Ramos (cell line): ENCODE data around the gene DHRSX.
"Not testable (repeated sequence)": the region's sequence is repeated elsewhere in the genome, so short reads cannot be mapped to it uniquely, and the experiment has no call there.

Experiments used
- in situ Hi-C: fragments of 300-500 bp; cut with MboI; formaldehyde crosslinking; loops from one replicate; pipeline ENCODE4 v1.14.3; 2022; ENCODE audit warnings: low sequenced_read_pairs; ENCODE audit not compliant: unreplicated experiment

Gene DHRSX

GRCh38 chrX:2408856-2409255 lies 91.9 kb downstream of the DHRSX start:
- in situ Hi-C loops: no loop called here

DNA sequence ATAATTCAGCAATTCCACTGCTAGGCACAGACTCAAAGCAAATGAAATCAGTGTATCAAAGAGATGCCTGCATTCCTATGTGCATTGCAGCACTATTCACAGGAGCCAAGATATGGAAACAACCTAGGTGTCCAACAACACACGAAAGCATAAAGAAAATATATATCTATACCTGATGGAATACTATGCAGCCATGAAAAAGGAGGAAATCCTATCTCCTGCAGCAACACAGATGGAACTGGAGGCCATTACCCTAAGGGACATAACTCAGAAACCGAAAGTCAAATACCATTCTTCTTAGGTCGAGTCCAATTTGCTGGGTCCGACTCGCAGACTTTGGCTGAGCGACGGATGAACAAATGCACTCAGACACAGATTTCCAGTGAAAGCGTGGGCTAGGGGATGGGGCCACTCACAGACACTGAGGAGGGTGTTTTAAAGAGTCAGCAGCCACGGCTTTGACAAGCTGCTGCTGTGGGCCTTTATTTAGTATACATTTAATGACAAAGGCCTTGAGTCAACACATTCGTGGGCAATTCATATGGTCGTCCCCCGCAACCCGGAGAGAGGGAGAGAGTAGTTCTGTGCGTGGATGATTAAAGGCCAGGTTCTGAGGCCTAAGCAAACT lies 93.8 kb downstream of the DHRSX start:
- in situ Hi-C loops: no loop called here

DNA sequence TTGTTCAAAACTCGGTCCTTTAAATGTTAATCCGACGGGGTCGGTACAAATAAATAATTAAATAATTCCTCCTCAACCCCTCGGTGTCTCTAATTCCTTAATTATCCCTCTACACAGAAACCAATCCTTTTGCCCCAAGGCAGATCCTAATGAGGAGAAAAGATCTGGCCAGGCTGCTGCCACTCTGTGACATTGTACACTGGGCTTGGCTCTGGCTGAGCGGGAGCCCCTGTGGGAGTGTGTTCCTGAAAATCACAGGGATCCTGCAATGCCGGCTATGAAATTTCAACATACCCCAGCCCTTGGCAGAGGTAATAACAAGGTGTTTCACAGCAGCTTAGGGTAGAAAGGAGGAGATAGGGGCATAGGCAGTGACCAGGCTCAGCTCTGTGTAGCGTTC lies 96.0 kb downstream of the DHRSX start:
- in situ Hi-C loops: no loop called here

- in situ Hi-C loops: no loop called here
Measured at GRCh38 chrX:2402361-2402690, 98.5 kb downstream of the DHRSX start.

GRCh38 chrX:2401590-2402360 lies 99.0 kb downstream of the DHRSX start:
- in situ Hi-C loops: no loop called here

GRCh38 chrX:2401201-2401589 lies 99.6 kb downstream of the DHRSX start:
- in situ Hi-C loops: no loop called here

DNA sequence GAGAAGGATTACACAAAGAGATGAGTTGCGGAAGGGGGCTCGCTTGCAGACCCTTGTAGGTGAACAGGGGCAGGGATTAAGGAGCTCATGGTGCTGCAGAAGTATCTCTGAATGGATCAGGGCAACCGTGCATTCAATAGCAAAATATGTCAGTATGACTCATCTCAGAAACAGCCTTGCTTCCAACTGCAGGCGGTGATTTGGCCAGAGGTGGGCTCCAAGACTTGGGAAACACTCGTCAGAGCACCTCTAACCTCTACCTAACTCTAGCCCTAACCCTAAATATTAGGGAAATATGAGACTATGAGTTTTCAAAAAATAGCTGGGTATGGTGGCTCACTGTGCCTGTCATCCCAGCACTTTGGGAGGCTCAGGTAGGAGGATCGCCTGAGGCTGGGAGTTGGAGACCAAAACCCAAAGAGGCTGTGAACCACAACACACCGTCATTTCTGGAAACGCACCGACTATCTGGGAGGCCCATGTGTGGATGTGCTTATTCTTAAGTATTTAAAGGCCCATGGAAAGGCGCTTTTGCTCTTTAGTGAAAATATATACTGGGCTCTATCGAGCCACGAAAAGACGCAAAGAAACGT lies 102.6 kb downstream of the DHRSX start:
- in situ Hi-C loops: no loop called here

DNA sequence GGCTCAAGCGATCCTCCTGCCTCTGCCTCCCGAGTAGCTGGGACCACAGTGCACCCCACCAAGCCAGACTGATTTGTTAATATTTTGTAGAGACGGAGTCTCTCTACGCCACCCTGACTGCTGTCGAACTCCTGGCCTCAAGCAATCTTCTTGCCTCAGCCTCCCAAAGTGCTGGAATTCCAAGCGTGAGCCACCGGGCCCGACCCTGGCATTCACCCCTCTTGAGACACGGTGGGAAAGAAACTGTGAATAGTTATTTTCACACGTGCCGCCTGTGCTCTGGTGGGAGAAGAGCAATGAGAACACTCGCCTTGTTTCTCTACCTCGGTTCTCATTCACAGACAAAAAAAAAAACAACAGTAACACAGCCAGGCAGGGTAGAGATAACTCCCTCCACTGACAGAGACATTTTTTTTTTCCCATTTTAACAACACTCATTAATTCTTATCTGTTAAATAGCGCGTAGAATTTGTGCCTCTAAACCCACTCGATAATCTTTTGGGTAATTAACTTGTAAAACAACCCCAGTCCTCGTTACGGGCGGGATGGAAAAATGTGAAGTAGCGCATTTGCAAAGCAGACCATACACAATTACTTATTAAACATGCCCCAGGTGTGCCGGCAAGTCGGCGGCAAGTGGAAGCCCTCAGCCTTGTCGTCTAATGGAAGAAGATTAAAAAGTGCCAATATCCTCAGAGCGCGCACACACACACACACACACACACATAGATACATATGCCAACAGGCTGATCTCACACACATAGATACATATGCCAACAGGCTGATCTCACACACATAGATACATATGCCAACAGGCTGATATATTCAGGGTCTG lies 103.3 kb downstream of the DHRSX start:
- in situ Hi-C loops: no loop called here

GRCh38 chrX:2395261-2395992 lies 105.3 kb downstream of the DHRSX start:
- in situ Hi-C loops: no loop called here

- in situ Hi-C loops: no loop called here
Measured at GRCh38 chrX:2391869-2392606, 108.7 kb downstream of the DHRSX start.

DNA sequence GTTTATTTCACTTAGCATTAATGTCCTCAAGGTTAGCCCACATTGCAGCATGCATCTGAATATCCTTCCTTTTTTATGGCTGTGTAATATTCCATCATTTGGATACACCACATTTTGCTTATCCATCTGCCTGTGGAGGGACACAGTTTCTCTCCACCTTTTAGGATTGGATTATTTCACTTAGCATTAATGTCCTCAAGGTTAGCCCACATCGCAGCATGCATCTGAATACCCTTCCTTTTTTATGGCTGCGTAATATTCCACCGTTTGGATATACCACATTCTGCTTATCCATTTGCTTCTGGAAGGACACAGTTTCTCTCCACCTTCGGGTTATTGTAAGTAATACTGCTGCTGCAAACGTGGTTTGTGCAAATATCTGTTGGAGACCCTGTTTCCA lies 110.0 kb downstream of the DHRSX start:
- in situ Hi-C loops: no loop called here

- in situ Hi-C loops: not testable (repeated sequence)
Measured at GRCh38 chrX:2389731-2390130, 111.0 kb downstream of the DHRSX start.

DNA sequence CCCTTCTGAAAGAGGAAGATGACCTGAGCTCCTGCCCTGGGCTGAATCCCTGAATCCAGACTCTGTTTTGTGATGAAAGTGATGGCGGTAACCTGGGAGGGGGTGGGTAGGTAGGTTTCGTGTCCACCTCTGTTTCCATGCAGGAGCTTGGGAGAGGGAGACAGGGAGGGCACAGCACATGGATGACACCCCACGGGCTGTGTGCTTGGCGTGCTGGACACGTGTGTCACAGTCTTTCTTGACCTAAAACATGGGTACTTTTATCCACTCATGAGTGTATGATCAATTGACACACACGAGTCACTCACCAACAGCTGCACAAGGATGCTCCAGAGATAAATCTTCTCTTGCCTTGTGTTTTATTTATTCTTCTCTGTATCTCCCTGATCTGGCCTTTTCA lies 111.5 kb downstream of the DHRSX start:
- in situ Hi-C loops: no loop called here

DNA sequence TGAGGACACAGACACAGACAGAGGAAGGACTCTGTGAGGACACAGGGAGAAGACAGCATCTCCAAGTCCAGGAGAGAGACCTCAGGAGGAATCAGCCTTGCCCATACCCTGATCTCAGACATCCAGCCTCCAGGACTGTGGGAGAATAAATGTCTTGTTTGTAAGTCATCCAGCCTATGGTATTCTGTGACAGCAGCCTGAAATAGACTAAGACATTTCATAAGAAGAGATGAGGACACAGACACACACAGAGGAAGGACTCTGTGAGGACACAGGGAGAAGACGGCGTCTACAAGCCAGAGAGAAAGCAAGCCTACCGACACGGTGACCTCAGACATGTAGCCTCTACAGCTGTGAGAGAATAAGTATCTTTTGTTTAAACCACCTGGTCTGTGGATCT lies 112.1 kb downstream of the DHRSX start:
- in situ Hi-C loops: no loop called here

- in situ Hi-C loops: no loop called here
Measured at GRCh38 chrX:2387614-2388239, 113.0 kb downstream of the DHRSX start.

DNA sequence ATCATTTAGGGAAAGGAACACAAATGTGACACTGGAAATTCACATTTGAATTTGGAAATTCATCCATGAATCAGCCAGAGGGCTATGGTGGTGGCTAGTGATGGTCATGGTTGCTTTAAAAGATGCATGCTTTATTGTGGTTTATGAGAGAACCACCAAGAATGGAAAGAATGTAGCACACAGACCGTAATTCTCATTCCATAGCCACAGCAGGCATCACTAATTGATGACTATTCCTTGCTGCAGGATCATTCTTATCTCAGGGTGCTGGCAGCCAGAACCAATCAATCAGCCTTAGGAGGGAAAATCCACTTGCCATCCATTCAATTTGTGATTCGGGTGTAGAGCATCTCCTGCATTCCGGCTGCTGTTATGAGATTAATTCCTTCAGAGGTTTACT lies 115.6 kb downstream of the DHRSX start:
- in situ Hi-C loops: no loop called here

DNA sequence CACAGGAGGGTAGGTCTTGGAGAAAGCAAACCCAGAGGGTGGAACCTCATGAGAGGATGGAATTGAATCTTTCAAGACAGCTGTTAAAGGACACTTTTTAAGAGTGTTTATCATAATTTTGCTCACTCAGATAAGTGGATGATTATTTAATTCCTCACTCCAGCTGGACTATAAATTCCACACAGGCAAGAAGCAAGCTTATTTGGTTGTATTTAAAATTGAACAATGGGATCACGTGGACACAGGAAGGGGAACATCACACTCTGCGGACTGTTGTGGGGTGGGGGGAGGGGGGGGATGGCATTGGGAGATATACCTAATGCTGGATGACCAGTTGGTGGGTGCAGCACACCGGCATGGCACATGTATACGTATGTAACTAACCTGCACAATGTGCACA lies 116.3 kb downstream of the DHRSX start:
- in situ Hi-C loops: no loop called here

- in situ Hi-C loops: no loop called here
Measured at GRCh38 chrX:2383735-2384134, 117.0 kb downstream of the DHRSX start.

DNA sequence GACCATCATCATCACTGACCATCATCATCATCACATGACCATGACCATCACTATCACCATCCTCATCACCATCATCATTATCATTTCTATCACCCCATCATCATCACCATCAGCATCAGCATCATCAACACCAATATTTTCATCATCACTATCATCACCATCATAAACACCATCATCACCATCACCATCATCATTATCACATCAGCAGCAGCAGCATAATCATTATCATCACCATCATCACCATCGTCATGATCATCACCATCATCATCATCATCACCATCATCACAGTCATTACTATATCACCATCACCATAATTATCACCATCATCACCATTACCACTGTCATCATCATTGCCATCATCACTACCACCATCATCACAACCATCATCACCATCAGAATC lies 117.6 kb downstream of the DHRSX start:
- in situ Hi-C loops: no loop called here
